ENCODE results near the gene TIMP3. TPM values are rescaled to one million over a fixed set of nuclear protein-coding genes. Genes with fewer than 3 reads are reported as not detected.

Gene TIMP3
- polyA plus RNA-seq, 1 donor (not counting 4 experiments of a cell fraction or from before 2014, with no cell fraction given): 34.3 TPM

DNA sequence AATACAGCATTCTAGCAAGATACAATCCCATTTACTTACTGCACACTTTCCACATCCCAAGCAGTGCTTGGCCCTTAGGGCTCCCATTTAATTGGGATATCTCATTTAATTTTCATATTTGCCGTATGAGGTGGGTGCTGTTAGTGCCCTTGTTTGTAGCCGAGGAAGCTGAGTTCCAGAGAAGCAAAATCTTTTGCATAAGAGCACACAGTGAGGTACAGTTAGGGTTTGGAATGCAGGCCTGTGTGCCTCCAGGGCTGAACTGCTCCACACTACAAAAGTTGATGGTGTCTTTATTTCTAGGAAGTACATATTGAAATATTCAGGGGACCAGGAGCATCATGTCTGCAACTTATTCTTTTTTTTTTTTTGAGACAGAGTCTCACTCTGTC is 15.5 kb upstream of the TIMP3 start:
- no peak for TF ChIP-seq EZH2 (IDR thresholded peaks at IDR 0.05; ENCODE audit: low read length)
- TF ChIP-seq, protein P1, sequence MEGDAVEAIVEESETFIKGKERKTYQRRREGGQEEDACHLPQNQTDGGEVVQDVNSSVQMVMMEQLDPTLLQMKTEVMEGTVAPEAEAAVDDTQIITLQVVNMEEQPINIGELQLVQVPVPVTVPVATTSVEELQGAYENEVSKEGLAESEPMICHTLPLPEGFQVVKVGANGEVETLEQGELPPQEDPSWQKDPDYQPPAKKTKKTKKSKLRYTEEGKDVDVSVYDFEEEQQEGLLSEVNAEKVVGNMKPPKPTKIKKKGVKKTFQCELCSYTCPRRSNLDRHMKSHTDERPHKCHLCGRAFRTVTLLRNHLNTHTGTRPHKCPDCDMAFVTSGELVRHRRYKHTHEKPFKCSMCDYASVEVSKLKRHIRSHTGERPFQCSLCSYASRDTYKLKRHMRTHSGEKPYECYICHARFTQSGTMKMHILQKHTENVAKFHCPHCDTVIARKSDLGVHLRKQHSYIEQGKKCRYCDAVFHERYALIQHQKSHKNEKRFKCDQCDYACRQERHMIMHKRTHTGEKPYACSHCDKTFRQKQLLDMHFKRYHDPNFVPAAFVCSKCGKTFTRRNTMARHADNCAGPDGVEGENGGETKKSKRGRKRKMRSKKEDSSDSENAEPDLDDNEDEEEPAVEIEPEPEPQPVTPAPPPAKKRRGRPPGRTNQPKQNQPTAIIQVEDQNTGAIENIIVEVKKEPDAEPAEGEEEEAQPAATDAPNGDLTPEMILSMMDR (optimal IDR thresholded peaks at IDR 0.05 in 1 of 3, IDR thresholded peaks at IDR 0.05 in 1 of 3, conservative IDR thresholded peaks at IDR 0.05 in 1 of 3; ENCODE audit: extremely low read depth in 1 of 3, insufficient read depth in 2 of 3, low read length in 3 of 3): no peak
- Histone ChIP-seq H3K9me1 (ENCODE audit: control insufficient read depth, extremely low read depth, insufficient read depth, low read length) (no peaks in the 10 kb centered on the region), H3K36me3 (ENCODE audit: control insufficient read depth in 2 of 2, extremely low read depth in 1 of 2, insufficient read depth in 2 of 2, low read length in 2 of 2) (no peaks in the 10 kb centered on the region), H3K9me3 (ENCODE audit: control insufficient read depth, low read depth, low read length) (no peaks in the 10 kb centered on the region), H4K20me1 (ENCODE audit: control insufficient read depth, extremely low read depth, insufficient read depth, low read length) (no peaks in the 10 kb centered on the region), H3K27ac (ENCODE audit: control insufficient read depth, insufficient read depth, low read length) (no peak overlapping the region), H3K79me2 (ENCODE audit: control insufficient read depth, insufficient read depth, low read length) (no peaks in the 10 kb centered on the region), H3K4me2 (ENCODE audit: control insufficient read depth, extremely low read depth, insufficient read depth, low read depth, low read length) (no peak overlapping the region), H3K4me1 (ENCODE audit: control insufficient read depth, extremely low read depth, insufficient read depth, low read length) (no peaks in the 10 kb centered on the region), H3K27me3 (ENCODE audit: control insufficient read depth, extremely low read depth, insufficient read depth, low read length) (no peaks in the 10 kb centered on the region), H2AFZ (ENCODE audit: control insufficient read depth, low read length) (no peak overlapping the region), H3K4me3 (ENCODE audit: control insufficient read depth in 2 of 3, extremely low read depth in 1 of 3, insufficient read depth in 2 of 3, low read depth in 1 of 3, low read length in 3 of 3) (no peak overlapping the region), H3K9ac (ENCODE audit: control insufficient read depth, extremely low read depth, insufficient read depth, low read length) (no peak overlapping the region)
- no peak for DNase-seq (ENCODE audit: low read depth, low spot score)
- FAIRE-seq: no peak
- dilution Hi-C loops (cut with MboI; ENCODE audit: extremely low pct_ligation_motif_present, low sequenced_read_pairs): loop anchor here (25.0 kb wide), 1 partner anchor 274 kb away; no protein-coding TSS in a partner anchor

DNA sequence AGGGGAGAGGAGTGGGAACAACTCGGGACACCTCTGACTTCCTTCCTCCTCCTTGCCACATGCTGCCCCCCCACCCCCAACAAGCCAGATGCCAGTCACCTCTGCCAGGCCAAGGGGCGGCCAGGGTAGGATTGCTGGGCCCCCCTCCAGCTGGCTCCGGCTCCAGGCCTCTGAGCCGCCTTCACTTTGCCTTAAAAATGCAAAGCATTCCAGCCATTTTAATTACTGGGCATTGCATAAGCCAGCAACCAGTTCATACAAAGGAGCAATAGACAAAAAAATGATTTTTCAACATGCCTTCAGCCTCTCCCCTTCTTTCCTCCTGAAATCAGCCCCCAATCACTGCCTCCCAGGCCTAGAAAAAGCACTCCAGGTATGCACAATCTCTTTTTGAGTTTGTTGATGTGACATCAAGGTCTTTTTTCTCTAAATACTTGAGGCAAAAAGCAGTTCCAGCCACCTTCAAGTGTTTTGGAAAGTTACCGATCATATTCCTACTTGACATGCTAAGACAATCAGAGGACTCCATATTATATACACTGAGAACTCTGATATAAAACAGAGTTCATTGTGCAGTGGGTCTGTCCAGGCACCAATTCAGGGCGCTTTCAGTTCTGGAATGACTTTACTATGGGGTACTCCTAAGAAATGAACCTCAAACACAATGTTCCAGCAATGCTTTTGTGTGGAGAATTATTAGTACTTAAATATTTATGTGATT is 12.4 kb upstream of the TIMP3 start:
- no peak overlapping the region for H3K4me3 ChIP-seq (ENCODE audit: control insufficient read depth in 2 of 3, extremely low read depth in 1 of 3, insufficient read depth in 2 of 3, low read depth in 1 of 3, low read length in 3 of 3)
- no peaks in the 10 kb centered on the region for H3K4me1 ChIP-seq (ENCODE audit: control insufficient read depth, extremely low read depth, insufficient read depth, low read length)
- H4K20me1 ChIP-seq (ENCODE audit: control insufficient read depth, extremely low read depth, insufficient read depth, low read length): no peaks in the 10 kb centered on the region
- no peaks in the 10 kb centered on the region for H3K9me3 ChIP-seq (ENCODE audit: control insufficient read depth, low read depth, low read length)
- FAIRE-seq: no peak
- H3K79me2 ChIP-seq (ENCODE audit: control insufficient read depth, insufficient read depth, low read length): no peaks in the 10 kb centered on the region
- H3K9me1 ChIP-seq (ENCODE audit: control insufficient read depth, extremely low read depth, insufficient read depth, low read length): no peaks in the 10 kb centered on the region
- H3K27me3 ChIP-seq (ENCODE audit: control insufficient read depth, extremely low read depth, insufficient read depth, low read length): no peaks in the 10 kb centered on the region
- no peak for DNase-seq (ENCODE audit: low read depth, low spot score)
- H3K9ac ChIP-seq (ENCODE audit: control insufficient read depth, extremely low read depth, insufficient read depth, low read length): no peak overlapping the region
- H3K27ac ChIP-seq (ENCODE audit: control insufficient read depth, insufficient read depth, low read length): no peak overlapping the region
- TF ChIP-seq EZH2 (IDR thresholded peaks at IDR 0.05; ENCODE audit: low read length): no peak
- TF ChIP-seq, protein P1 (optimal IDR thresholded peaks at IDR 0.05 in 1 of 3, IDR thresholded peaks at IDR 0.05 in 1 of 3, conservative IDR thresholded peaks at IDR 0.05 in 1 of 3; ENCODE audit: extremely low read depth in 1 of 3, insufficient read depth in 2 of 3, low read length in 3 of 3): no peak
- H2AFZ ChIP-seq (ENCODE audit: control insufficient read depth, low read length): peak overlapping the region; percentile 22
- peak overlapping the region; percentile 10 for H3K4me2 ChIP-seq (ENCODE audit: control insufficient read depth, extremely low read depth, insufficient read depth, low read depth, low read length)
- H3K36me3 ChIP-seq (ENCODE audit: control insufficient read depth in 2 of 2, extremely low read depth in 1 of 2, insufficient read depth in 2 of 2, low read length in 2 of 2): no peaks in the 10 kb centered on the region
- dilution Hi-C loops (cut with MboI; ENCODE audit: extremely low pct_ligation_motif_present, low sequenced_read_pairs): loop anchor here (25.0 kb wide), 1 partner anchor 277 kb away; no protein-coding TSS in a partner anchor
